Thyroid gland (tissue), 4 donors: ENCODE data around the gene SMIM1.

Experiments used
- POLR2A ChIP-seq, 2 donors: fragments of 450-650 bp; IDR thresholded peaks; one replicate each; pipeline ENCODE4 v1.6.1; 2017; ENCODE audit warnings: antibody characterized with exemption in 2 of 2, mild to moderate bottlenecking in 2 of 2, moderate library complexity in 1 of 2
- TF ChIP-seq, protein P1 (sequence below), 6 experiments: fragments of 200-600 bp in 3 of 6; fragments of 450-650 bp in 3 of 6; sonication (generic) in 3 of 6; IDR thresholded peaks; one replicate each; pipeline ENCODE4 v1.5.1; 2016 to 2019; ENCODE audit warnings: antibody characterized with exemption in 6 of 6, mild to moderate bottlenecking in 2 of 6, inconsistent platforms in 1 of 6, moderate library complexity in 1 of 6

DNA sequence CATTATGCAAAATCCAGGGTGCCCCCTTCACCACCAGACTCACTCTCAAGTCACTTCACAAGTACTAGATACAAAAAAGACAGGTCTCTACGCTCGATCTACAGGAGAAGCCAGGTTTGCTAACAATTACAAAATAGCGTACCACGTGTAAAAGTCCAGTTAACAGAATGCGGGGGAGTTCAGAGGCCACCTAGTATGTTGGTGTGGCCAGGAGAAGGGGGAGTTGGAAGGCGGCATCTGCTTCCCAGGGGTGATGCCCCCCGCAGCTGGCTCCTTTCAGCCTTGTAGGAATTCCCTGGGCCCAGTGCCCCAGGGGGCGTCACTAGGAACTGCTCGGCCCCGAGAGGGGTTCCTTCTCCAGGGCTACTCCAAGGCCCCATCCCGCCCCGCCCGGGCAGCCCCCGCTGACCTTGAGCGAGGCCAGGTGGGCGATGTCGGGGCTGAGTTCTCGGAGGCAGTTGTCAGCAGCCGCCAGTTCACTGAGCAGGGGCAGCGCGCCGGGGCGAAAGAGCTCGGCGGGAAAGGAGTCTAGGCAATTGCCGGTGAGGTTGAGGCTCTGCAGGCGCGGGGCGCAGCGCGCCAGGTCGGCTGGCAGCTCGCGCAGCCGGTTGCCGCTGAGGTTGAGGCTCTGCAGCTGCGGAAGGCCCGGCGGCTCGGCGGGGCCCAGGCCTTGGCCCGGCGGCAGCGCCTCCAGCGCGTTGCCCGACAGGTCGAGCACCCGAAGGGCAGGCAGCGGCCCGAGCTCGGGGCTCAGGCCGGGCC is 23.1 kb downstream of the SMIM1 start:
- no peak for TF ChIP-seq POLR2A (IDR thresholded peaks at IDR 0.05)
- TF ChIP-seq, protein P1, sequence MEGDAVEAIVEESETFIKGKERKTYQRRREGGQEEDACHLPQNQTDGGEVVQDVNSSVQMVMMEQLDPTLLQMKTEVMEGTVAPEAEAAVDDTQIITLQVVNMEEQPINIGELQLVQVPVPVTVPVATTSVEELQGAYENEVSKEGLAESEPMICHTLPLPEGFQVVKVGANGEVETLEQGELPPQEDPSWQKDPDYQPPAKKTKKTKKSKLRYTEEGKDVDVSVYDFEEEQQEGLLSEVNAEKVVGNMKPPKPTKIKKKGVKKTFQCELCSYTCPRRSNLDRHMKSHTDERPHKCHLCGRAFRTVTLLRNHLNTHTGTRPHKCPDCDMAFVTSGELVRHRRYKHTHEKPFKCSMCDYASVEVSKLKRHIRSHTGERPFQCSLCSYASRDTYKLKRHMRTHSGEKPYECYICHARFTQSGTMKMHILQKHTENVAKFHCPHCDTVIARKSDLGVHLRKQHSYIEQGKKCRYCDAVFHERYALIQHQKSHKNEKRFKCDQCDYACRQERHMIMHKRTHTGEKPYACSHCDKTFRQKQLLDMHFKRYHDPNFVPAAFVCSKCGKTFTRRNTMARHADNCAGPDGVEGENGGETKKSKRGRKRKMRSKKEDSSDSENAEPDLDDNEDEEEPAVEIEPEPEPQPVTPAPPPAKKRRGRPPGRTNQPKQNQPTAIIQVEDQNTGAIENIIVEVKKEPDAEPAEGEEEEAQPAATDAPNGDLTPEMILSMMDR (IDR thresholded peaks at IDR 0.05): no peak
